Activated T-helper 9 cell treated with anti-CD3 and anti-CD28 coated beads, Interleukin-2, amount 50 U/mL, for 16 hours (primary cell): Measurements from ENCODE around the gene FBXO4.
A peak's percentile ranks its signal among the peaks of the same experiment; 100 is the strongest.

Experiments
- DNase-seq: peaks from one replicate; pipeline ENCODE4 v3.0.0-alpha.2; 2020; ENCODE audit warnings: low read depth

FBXO4 gene

GRCh38 chr5:41924872-41925554 is at the start of gene FBXO4:
FBXO4 (plus strand) TSS chr5:41925281; CDS start chr5:41925310, 29 bp downstream.
- DNase-seq, result peak; percentile 81

DNA sequence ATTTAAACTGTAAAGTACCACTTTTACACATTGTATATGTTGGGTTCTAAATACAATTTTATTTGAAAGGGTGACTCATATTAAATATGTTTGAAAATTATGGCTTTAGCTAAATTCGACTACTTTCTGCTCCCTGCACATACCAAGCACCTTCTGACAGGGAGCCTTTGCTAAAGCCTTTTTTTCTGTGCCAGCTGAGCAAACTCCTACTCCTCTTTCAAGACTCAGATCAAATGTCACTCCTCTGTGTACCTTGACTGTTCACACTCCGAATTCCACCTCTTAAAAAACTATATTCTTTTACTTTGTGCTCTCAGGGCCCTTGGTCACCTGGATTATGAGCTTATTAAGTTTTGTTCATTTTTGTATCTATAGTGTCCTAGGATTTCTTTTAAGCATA is 48.4 kb upstream of the FBXO4 start:
- no peak for DNase-seq

GRCh38 chr5:41877408-41877807 is 47.7 kb upstream of the FBXO4 start:
- DNase-seq, result no peak

DNA sequence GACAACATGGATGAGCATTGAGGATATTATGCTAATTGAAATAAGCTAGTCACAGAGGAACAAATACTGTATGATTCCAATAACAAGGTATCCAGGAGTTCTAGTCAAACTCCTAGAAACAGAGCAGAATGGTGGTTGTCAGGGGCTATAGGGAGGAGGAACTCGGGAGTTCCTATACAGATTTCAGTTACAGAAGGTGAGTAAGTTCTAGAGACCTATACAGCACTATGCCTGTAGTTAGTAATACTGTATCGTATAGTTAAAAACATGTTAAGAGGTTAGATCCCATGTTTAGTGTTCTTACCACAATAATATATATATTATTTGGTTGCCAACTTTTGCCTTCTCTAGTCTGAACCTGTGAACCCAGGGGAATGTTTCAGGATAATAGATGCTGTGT is 46.9 kb upstream of the FBXO4 start:
- no peak for DNase-seq

- no peak for DNase-seq
These were observed 46.2 kb upstream of the FBXO4 start for GRCh38 chr5:41878643-41879478.

- DNase-seq, result no peak
These were observed 42.3 kb upstream of the FBXO4 start for GRCh38 chr5:41882765-41883164.

DNA sequence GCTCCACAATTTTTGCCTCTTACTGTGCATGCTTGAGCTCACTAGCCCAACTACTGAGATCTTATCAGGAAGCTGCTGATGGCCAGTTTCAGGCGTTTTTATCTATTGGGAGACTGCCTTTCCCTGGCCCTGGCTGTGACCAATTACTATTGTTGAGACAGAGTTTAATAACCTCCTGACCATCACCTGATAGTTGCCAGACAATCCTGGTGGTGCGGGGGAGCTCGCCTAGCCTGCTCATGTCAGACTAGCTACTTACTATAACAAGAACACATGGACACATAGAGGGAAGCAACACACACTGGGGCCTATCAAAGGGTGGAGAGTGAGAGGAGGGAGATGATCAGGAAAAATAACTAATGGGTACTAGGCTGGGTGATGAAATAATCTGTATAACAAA is 41.8 kb upstream of the FBXO4 start:
- DNase-seq, result no peak

DNA sequence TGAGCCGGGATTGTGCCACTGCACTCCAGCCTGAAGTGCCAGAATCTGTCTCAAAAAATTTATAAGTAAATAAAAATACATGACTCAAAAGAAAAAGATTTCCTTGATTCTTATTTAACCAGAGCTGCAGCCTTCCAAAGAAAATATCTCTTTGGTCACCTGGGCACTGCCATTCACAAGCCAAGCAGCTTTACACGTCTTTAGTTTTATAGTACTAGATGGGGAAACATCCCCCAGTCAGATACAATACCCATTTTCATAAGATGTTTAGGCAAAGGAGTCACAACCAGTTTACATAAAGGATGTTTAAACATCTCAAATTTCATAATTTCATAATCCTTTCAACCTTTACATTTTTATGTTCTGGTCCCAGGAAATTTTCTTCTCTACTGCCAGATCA is 41.1 kb upstream of the FBXO4 start:
- no peak for DNase-seq

- DNase-seq, result no peak
These were observed 39.8 kb upstream of the FBXO4 start for GRCh38 chr5:41885286-41885685.

DNA sequence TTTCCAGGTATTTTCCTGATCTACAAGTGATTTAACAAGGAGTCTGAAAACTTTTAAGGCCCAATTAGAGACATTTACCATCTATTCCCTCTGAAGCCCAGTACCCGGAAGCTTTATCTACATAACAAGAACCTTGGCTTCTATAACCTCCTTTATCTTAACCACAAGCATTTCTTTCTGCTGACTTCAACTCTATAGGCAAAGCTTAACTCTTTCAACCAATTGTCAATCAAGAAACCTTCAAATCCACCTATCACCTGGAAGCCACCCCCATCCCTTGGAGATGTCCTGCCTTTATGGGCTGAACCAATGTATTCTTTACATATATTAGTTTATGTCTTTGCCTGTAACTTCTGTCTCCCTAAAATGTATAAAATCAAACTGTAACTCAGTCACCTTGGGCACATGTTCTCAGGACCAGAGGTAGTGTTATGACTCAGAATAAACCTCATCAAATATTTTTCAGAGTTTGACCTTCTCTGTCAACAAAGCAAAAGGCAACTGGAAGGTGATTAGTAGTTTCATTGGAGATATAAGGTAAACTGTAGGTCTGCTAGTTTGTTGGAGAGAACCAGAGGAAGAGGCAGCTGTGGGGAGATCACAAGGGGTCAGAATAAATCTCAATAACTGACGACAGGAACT is 33.9 kb upstream of the FBXO4 start:
- DNase-seq, result no peak

GRCh38 chr5:41892031-41892430 is 33.0 kb upstream of the FBXO4 start:
- no peak for DNase-seq

GRCh38 chr5:41893074-41893851 is 31.8 kb upstream of the FBXO4 start:
- no peak for DNase-seq

GRCh38 chr5:41896230-41896629 is 28.9 kb upstream of the FBXO4 start:
- no peak for DNase-seq

- DNase-seq, result no peak
These were observed 21.6 kb upstream of the FBXO4 start for GRCh38 chr5:41903382-41903891.

- peak; percentile 97 for DNase-seq
These were observed 20.9 kb upstream of the FBXO4 start, which contains the start of gene RIMOC1 for GRCh38 chr5:41903892-41904799. RIMOC1 (plus strand) TSS chr5:41904344; CDS start chr5:41904368, 24 bp downstream.

- DNase-seq, result no peak
These were observed 18.9 kb upstream of the FBXO4 start for GRCh38 chr5:41906151-41906550.

DNA sequence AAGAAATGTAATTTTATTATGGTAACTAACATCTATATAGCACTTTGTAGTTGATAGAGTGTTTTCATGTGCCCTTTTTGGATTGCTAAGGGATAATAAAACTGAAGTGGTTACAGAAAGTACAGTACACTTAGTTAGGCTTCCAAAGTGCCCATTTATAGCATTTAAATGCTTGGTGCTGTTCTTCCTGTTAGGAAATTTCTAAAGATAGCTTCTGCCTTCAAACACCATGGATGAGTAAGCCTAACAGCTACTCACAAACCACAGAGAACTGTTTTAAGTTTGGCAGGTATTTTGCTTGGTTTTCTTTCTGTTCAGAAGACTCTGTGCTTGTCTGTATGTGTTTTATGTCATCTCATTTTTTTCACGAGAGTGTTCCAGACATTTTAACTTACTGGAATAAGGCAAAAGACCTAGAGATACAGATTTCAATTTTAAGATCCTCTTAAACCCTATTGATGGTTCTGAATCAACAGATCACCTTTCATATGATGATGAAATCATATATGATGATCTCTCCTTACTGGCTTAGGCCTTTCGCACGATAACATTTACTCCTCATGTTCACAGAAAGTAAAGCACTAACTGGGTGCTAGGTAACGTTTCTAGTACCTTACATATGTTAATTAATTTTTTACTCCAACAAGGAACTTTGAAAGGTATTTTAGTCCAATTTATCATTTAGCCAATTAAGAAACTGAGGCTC is 16.6 kb upstream of the FBXO4 start:
- DNase-seq, result no peak

GRCh38 chr5:41918105-41918504 is 7.0 kb upstream of the FBXO4 start:
- DNase-seq, result no peak

- no peak for DNase-seq
These were observed 3.9 kb upstream of the FBXO4 start for GRCh38 chr5:41921166-41921565.

GRCh38 chr5:41921874-41922273 is 3.2 kb upstream of the FBXO4 start:
- DNase-seq, result no peak
